Measurements from ENCODE around the gene GBF1.
"Not testable (repeated sequence)": the region's sequence is repeated elsewhere in the genome, so short reads cannot be mapped to it uniquely, and the experiment has no call there.

Gene GBF1

DNA sequence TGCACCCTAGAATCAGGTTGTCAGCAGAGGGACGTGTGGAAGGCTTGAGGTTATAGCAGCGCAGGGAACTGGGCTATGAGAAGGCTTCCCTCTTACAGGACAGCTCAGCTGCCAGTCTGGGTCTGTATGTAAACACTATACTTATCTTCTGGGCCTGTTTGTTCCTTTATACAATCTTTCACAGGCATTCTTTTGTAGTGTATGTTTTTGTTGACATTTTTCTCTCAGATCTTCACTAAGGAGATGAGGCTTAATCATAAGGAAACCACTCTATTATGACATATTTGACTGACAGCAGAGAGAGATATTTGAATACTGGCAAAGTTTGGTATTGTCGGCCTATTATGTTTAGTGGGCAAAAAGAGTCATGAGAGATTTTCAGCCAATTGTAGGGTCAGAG, 929 bp downstream of the GBF1 start:
- Mint-ChIP-seq H3K4me1 (peaks cover 47% of the 10 kb centered on the region), H3K36me3 (peaks cover 6% of the 10 kb centered on the region), H3K27me3 (peaks cover 15% of the 10 kb centered on the region), H3K9me3 (no peaks in the 10 kb centered on the region), H3K4me3 (peak overlapping the region; percentile 99), H3K27ac (peak overlapping the region; percentile 23)

DNA sequence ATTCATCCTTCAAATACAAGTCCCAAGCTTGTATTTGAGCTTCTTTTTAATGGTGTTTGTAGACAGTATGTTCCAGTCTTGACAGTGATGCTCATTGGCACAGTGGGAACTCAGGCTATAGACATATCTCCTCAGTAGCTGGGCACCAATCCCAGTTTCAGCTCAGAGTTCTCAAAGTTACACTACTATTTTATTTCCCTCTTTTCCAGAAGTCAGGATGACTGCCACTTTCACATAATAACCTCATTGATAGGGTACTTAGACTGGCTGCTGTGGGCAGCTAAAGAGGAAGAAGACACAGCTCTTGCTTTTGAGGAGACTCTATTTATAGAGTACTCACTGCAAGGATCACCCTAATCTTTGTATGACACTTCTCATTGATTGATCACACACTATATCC, 2.4 kb downstream of the GBF1 start:
- H3K27me3 Mint-ChIP-seq = peaks cover 8% of the 10 kb centered on the region
- no peaks in the 10 kb centered on the region for H3K9me3 Mint-ChIP-seq
- H3K27ac Mint-ChIP-seq = no peak overlapping the region
- H3K36me3 Mint-ChIP-seq = peaks cover 6% of the 10 kb centered on the region
- peak overlapping the region; percentile 99 for H3K4me3 Mint-ChIP-seq
- H3K4me1 Mint-ChIP-seq = peaks cover 41% of the 10 kb centered on the region

DNA sequence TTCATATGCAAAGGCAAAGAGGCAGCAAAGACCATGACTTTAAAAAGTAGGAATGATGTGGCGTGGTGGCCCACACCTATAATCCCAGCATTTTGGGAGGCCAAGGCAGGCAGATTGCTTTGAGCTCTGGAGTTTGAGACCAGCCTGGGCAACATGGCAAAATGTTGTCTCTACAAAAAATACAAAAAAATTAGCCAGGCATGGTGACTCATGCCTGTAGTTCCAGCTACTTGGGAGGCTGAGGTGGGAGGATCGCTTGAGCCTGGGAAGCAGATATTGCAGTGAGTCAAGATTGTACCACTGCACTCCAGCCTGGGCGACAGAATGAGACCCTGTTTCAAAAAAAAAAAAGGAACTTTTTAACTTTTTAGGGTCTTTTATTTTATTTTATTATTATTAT, 7.2 kb downstream of the GBF1 start:
- H3K27ac Mint-ChIP-seq, H3K36me3 Mint-ChIP-seq, H3K27me3 Mint-ChIP-seq, H3K9me3 Mint-ChIP-seq, H3K4me3 Mint-ChIP-seq: not testable (repeated sequence)
- peaks cover 44% of the 10 kb centered on the region for H3K4me1 Mint-ChIP-seq

DNA sequence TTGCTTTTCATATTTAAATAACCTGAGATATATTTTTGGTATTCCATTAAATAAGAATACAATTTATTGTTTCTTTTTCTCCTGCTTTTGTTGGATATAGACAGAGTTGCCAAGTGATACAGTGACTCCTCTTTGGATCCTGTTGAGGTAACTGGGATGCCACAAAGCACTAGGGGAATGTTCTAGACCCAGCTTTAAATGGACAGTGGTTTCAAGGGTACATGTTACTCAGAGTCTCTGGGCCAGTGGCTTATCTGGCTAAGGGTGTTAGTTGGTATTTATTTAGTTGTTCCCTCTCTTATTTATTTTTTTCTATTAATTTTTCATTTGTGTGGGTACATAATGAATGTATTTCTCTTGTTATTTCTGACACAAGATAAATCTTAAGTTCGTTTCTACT, 9.1 kb downstream of the GBF1 start:
- H3K36me3 Mint-ChIP-seq = peaks cover 4% of the 10 kb centered on the region
- peaks cover 36% of the 10 kb centered on the region for H3K4me1 Mint-ChIP-seq
- H3K9me3 Mint-ChIP-seq = no peaks in the 10 kb centered on the region
- H3K4me3 Mint-ChIP-seq = no peak overlapping the region
- H3K27me3 Mint-ChIP-seq = no peaks in the 10 kb centered on the region
- H3K27ac Mint-ChIP-seq = no peak overlapping the region

DNA sequence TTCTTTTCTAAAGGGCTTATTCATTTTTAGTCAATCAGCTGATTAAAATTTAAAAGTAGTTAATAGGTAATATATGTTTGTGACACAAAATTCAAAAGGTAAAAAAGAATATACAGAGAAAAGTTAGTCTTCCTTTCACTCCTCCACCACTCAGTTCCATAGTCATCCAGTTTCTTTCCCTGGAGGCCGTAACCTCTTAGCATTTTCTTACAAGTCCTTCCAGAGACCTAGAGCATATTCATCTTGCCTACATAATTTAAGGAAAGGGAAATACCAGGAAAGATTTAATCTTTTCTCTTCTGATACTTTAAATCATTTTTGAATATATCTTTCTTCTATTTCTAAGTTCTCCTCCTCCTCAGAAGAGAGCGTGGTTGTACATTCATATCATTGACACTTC, 10.1 kb downstream of the GBF1 start:
- no peak overlapping the region for H3K27ac Mint-ChIP-seq
- H3K36me3 Mint-ChIP-seq = peaks cover 7% of the 10 kb centered on the region
- H3K4me3 Mint-ChIP-seq = no peak overlapping the region
- H3K4me1 Mint-ChIP-seq = peaks cover 37% of the 10 kb centered on the region
- no peaks in the 10 kb centered on the region for H3K9me3 Mint-ChIP-seq
- H3K27me3 Mint-ChIP-seq = no peaks in the 10 kb centered on the region

DNA sequence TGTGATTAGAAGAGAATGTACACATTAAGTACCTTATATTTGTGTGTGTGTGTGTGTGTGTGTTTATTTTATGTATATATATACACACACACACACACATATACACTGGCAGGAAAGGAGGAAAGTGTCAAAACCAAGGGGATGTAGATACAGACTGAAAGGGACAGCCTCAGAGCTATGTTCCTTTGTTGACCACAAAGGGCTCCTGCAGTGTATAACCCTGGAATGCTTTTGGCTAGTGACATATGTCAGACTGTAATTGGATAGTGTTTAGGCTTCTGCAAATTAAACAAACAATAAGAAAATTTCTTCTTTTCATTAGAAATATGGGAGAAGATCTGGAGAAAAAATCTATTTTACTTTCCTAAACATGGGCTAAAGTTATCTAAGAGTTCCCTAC, 15.9 kb downstream of the GBF1 start:
- Mint-ChIP-seq H3K27me3 (no peaks in the 10 kb centered on the region), H3K36me3 (peaks cover 15% of the 10 kb centered on the region), H3K4me3 (no peak overlapping the region), H3K9me3 (no peaks in the 10 kb centered on the region), H3K4me1 (peaks cover 43% of the 10 kb centered on the region), H3K27ac (no peak overlapping the region)

DNA sequence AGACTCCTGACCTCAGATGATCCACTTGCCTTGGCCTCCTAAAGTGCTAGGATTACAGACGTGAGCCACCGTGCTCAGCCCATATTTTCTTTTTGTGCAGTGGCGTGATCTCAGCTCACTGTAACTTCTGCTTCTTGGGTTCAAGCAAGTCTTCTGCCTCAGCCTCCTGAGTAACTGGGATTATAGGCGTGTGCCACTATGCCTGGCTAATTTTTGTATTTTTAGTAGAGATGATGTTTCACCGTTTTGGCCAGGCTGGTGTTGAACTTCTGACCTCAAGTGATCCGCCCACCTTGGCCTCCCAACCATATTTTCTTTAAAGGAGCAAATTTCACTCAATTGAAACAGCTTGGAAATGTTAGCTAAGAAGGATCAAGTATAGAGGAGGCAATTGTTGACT, 16.5 kb downstream of the GBF1 start:
- no peaks in the 10 kb centered on the region for H3K27me3 Mint-ChIP-seq
- no peak overlapping the region for H3K27ac Mint-ChIP-seq
- no peak overlapping the region for H3K4me3 Mint-ChIP-seq
- peaks cover 49% of the 10 kb centered on the region for H3K4me1 Mint-ChIP-seq
- H3K9me3 Mint-ChIP-seq = no peaks in the 10 kb centered on the region
- H3K36me3 Mint-ChIP-seq = peaks cover 14% of the 10 kb centered on the region

DNA sequence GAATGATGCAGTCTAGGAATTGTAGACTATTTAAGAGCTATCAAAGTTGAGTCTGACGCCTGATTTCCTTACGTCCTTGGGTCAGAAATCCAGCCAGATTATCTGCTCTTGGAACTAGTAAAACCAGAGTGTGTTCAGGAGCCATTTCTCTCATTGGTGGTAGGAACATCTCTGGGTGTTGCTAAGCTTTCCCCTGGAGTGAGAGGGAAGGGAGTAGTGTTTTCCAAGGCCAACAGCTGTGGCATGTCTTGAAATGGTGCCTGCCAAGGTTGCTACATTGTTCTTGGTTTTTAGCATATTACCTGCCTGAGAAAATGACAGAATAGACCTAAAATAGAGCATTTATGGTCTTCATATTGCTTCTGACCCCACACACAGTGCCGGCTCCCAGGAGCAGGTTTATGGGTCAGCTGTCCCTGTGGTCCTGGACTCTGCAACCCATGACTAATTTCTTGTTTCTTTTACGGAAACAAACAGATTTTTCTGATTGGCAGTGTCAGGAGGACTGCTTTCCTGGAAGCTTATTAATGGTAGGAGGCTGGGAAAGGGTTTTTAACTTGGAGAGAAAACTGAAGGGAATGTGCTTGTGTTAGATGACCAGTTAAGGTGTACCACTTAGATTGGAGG, 17.5 kb downstream of the GBF1 start:
- Mint-ChIP-seq H3K4me3 (no peak overlapping the region), H3K9me3 (no peaks in the 10 kb centered on the region), H3K36me3 (peaks cover 14% of the 10 kb centered on the region), H3K27me3 (no peaks in the 10 kb centered on the region), H3K4me1 (peaks cover 59% of the 10 kb centered on the region), H3K27ac (no peak overlapping the region)

DNA sequence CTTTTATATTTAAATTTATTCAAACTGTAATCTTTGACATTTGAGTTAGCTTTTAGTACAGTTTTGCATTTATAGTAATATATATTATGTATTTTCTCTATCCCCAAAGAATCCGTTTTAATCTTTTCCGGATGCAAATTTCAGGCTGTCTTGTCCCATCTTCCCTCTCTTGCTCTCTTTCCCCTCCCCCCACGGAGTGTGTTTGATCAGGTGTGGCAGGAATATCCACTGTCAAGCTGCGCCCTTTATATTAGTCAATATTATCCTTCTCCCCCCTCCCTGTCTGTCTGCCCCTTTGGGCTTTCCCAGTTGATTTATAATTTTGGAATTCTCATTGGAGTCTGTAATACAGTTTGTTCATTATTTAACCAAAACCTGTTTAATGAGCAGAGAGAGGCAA, 19.0 kb downstream of the GBF1 start:
- Mint-ChIP-seq H3K27me3 (no peaks in the 10 kb centered on the region), H3K4me1 (peaks cover 69% of the 10 kb centered on the region), H3K36me3 (peaks cover 22% of the 10 kb centered on the region), H3K27ac (no peak overlapping the region), H3K9me3 (no peaks in the 10 kb centered on the region), H3K4me3 (no peak overlapping the region)

DNA sequence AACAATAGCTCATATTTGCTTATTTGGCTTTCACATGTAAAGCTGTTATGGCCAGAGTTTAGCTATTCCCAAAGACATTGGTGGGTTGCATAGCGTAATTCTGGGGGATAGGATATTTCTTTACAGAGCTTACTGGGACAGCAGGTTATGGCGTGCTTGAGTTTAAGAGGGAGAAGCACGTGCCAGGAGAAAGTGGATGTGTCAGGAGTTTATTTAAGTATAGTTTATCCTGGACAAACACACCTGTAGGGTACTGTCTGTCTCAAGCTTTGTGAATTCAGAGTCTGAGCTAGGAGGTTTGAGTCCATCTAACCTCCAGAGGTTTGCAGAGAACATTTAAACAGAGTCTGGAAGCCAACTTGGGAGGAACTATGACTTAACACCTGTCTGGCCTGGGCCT, 21.3 kb downstream of the GBF1 start:
- Mint-ChIP-seq H3K27me3 (no peaks in the 10 kb centered on the region), H3K9me3 (no peaks in the 10 kb centered on the region), H3K4me3 (no peak overlapping the region), H3K4me1 (peaks cover 69% of the 10 kb centered on the region), H3K36me3 (peaks cover 14% of the 10 kb centered on the region), H3K27ac (peak overlapping the region; percentile 74)

DNA sequence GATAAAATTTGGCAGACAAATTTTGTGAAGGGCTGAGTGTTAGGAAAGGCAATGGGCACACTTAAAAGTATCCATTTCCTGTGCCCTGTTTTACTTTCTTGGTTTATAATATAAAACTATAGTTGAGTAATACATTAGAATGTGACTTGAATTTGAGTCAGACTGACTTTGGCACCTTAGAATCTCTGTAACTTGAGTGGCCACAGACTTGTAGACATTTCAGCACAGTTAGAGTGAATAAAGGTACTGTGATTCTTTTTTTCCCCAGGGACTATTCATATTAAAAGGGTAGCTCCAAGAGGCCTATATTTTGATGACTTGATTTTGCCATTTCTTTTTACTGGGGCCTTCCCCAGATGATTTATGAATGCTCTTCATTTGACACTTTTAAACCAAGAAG, 22.4 kb downstream of the GBF1 start:
- Mint-ChIP-seq H3K27ac (peak overlapping the region; percentile 94), H3K36me3 (peaks cover 14% of the 10 kb centered on the region), H3K27me3 (no peaks in the 10 kb centered on the region), H3K9me3 (no peaks in the 10 kb centered on the region), H3K4me1 (peaks cover 76% of the 10 kb centered on the region), H3K4me3 (peak overlapping the region; percentile 43)

DNA sequence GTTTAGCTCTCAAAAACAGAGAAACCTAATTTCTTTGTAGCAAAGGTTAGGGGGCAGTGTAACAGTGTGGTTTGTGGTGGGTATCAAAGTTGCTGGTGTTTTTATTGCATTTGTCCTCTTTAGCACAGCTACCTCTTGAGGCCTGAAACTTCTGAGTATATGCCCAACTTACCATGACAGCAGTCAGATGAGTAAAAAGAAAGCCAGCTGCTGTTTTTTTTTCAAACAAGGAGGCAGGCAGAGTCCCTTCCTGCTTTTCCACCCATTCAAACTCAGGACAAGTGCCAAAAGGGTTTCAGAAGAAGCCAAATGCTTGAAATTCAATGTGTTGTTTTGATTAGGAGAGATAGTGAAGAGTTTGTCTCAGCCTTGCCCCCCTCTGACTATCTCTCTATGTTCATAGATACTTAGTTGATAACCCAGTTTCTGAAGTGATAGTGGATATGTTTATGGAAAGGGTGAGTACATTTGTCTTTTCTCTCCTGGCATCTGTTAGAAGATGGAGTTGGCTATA, 23.1 kb downstream of the GBF1 start:
- peaks cover 12% of the 10 kb centered on the region for H3K36me3 Mint-ChIP-seq
- H3K4me3 Mint-ChIP-seq = peak overlapping the region; percentile 43
- peaks cover 72% of the 10 kb centered on the region for H3K4me1 Mint-ChIP-seq
- H3K9me3 Mint-ChIP-seq = no peaks in the 10 kb centered on the region
- no peaks in the 10 kb centered on the region for H3K27me3 Mint-ChIP-seq
- H3K27ac Mint-ChIP-seq = peak overlapping the region; percentile 94

DNA sequence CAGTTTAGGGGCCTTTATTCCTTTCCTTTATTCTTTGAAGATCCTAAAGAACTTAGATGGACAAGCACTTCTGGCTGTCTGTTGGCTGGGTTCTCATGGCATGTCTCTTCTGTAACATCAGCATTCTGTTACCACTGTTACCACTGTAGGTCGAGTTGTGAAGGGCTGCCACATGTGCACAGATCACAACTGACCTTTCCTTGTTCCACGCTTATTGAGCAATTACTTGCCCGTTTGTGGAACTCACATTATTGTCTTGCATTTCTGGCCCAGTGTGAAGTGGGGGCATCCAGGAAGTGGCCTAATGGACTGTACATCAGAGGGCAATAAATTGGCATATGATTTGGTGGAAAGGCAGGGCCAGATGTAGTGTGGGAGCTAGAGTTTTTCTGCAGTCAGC, 23.7 kb downstream of the GBF1 start:
- Mint-ChIP-seq H3K4me1 (peaks cover 72% of the 10 kb centered on the region), H3K9me3 (no peaks in the 10 kb centered on the region), H3K36me3 (peaks cover 12% of the 10 kb centered on the region), H3K27me3 (no peaks in the 10 kb centered on the region), H3K4me3 (no peak overlapping the region), H3K27ac (peak overlapping the region; percentile 60)

DNA sequence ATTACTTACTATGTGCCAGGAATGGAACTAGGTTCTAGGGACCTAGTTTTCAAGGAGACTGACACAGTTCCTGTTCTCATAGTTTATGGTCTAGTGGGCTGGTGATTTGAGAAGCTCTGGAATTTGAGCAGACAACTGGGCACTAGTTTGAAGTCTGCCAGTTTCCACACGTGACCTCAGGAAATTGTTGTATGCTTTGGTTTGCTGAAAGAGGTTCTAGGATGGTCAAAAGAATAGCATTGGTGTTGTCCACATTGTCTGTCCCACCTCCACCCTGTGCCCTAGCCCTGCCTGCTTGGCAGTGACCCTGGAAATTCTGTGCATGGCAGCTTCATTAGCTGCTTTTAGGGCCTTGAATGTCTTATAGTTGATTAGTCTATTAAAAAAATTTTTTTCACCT, 28.7 kb downstream of the GBF1 start:
- H3K4me3 Mint-ChIP-seq = no peak overlapping the region
- peaks cover 36% of the 10 kb centered on the region for H3K4me1 Mint-ChIP-seq
- H3K27me3 Mint-ChIP-seq = no peaks in the 10 kb centered on the region
- peaks cover 6% of the 10 kb centered on the region for H3K36me3 Mint-ChIP-seq
- no peak overlapping the region for H3K27ac Mint-ChIP-seq
- H3K9me3 Mint-ChIP-seq = no peaks in the 10 kb centered on the region

DNA sequence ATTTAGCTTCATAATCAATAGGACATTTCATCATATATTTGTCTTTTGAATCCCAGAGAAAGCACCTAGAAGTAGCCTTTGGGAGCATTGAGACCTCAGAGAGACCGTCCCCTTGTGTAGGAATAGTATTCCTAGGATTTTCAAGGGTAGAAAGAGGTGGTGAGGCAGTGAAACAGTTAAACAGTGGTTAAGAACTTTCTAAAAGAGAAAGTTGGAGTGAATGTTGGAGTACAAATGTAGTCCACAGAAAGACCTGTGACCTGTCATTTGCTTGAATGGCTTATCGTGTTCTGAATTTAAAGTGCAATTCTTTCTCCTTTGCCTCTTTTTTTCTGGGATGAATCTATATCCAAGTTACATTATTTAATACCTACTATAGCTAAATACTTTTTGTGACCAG, 30.0 kb downstream of the GBF1 start:
- H3K4me3 Mint-ChIP-seq = no peak overlapping the region
- H3K27me3 Mint-ChIP-seq = no peaks in the 10 kb centered on the region
- H3K27ac Mint-ChIP-seq = no peak overlapping the region
- H3K9me3 Mint-ChIP-seq = no peaks in the 10 kb centered on the region
- peaks cover 44% of the 10 kb centered on the region for H3K4me1 Mint-ChIP-seq
- H3K36me3 Mint-ChIP-seq = peaks cover 3% of the 10 kb centered on the region

DNA sequence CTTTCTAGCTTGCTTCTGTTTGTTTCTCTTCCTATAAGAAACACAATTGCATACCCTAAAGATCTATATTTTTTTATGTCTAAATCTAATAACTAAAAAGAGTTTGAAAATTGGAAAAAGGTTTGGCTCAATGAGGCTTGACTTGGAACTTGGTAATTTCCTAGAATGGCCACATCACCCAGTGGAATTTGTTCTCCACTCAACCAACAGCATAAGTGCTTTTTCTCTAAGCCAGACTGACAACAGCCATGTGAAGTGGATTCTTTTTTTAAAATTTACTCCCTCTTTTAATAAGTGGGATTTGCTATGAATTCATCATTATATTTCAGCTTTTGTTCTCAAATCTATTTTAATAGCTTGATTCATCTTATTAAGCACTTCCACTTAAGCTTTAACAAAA, 33.8 kb downstream of the GBF1 start:
- H3K27ac Mint-ChIP-seq = no peak overlapping the region
- H3K9me3 Mint-ChIP-seq = no peaks in the 10 kb centered on the region
- H3K27me3 Mint-ChIP-seq = no peaks in the 10 kb centered on the region
- peaks cover 5% of the 10 kb centered on the region for H3K36me3 Mint-ChIP-seq
- peaks cover 53% of the 10 kb centered on the region for H3K4me1 Mint-ChIP-seq
- H3K4me3 Mint-ChIP-seq = no peak overlapping the region

Data from activated naive CD4-positive, alpha-beta T cell treated with anti-CD3 and anti-CD28 coated beads, Interleukin-2, amount 50 U/mL, for 24 hours (primary cell).